Mesenchymal stem cell (in vitro differentiated cells and primary cell): ENCODE measurements around the gene SLC9B1.
"Not testable (repeated sequence)": the region's sequence is repeated elsewhere in the genome, so short reads cannot be mapped to it uniquely, and the experiment has no call there.

Experiments used
- DNase-seq: peaks from one replicate; pipeline ENCODE4 v3.0.0-alpha.2; 2013
- H2AFZ ChIP-seq: one replicate; pipeline ENCODE4 v1.6.1; 2013; ENCODE audit warnings: low read depth, mild to moderate bottlenecking, control low read depth, inconsistent platforms, low read length, moderate library complexity
- H2AK5ac ChIP-seq: 2 replicates; pipeline ENCODE4 v1.6.1; 2013; ENCODE audit warnings: low read length, moderate library complexity, mild to moderate bottlenecking, inconsistent platforms; ENCODE audit not compliant: severe bottlenecking
- H2BK120ac ChIP-seq: one replicate; pipeline ENCODE4 v1.6.1; 2013; ENCODE audit warnings: low read depth, mild to moderate bottlenecking, inconsistent platforms, low read length, moderate library complexity
- H2BK12ac ChIP-seq, 2 experiments: one replicate each; pipeline ENCODE4 v1.6.1; 2013; ENCODE audit warnings: inconsistent platforms in 2 of 2, low read length in 2 of 2, mild to moderate bottlenecking in 2 of 2, moderate library complexity in 2 of 2, control low read depth in 1 of 2
- H2BK15ac ChIP-seq: one replicate; pipeline ENCODE4 v1.6.1; 2013; ENCODE audit warnings: mild to moderate bottlenecking, low read depth, inconsistent platforms; ENCODE audit not compliant: poor library complexity, severe bottlenecking
- H2BK5ac ChIP-seq: 2 replicates; pipeline ENCODE4 v1.6.1; 2013; ENCODE audit warnings: low read depth, mild to moderate bottlenecking, low read length, control low read depth, inconsistent platforms; ENCODE audit not compliant: poor library complexity, severe bottlenecking
- H3K14ac ChIP-seq, 2 experiments: one replicate each; pipeline ENCODE4 v1.6.1; 2013; ENCODE audit warnings: inconsistent platforms in 2 of 2, low read length in 2 of 2, control low read depth in 1 of 2, mild to moderate bottlenecking in 1 of 2, moderate library complexity in 1 of 2
- H3K18ac ChIP-seq, 2 experiments: one replicate each; pipeline ENCODE4 v1.6.1; 2013; ENCODE audit warnings: inconsistent platforms in 2 of 2, low read length in 2 of 2, control low read depth in 1 of 2, low read depth in 1 of 2, mild to moderate bottlenecking in 1 of 2
- H3K23ac ChIP-seq, 2 experiments: one replicate each; pipeline ENCODE4 v1.6.1; 2013; ENCODE audit warnings: inconsistent platforms in 2 of 2, low read length in 2 of 2, mild to moderate bottlenecking in 2 of 2, moderate library complexity in 2 of 2, control low read depth in 1 of 2
- H3K27ac ChIP-seq: 2 replicates; pipeline ENCODE4 v1.5.1; 2013; ENCODE audit warnings: mild to moderate bottlenecking, moderate library complexity, low read length, control low read depth, inconsistent platforms; ENCODE audit not compliant: poor library complexity, severe bottlenecking
- H3K27me3 ChIP-seq, 2 experiments: 2 replicates each; pipeline versions ENCODE4 v1.6.1 to v1.7.0; 2013; ENCODE audit warnings: low read length in 2 of 2, mild to moderate bottlenecking in 2 of 2, moderate library complexity in 2 of 2, control low read depth in 1 of 2, inconsistent platforms in 1 of 2; ENCODE audit not compliant: control insufficient read depth in 1 of 2, insufficient read depth in 1 of 2
- H3K36me3 ChIP-seq, 2 experiments: 2 replicates each; pipeline versions ENCODE4 v1.6.1 to v1.7.0; 2013; ENCODE audit warnings: low read length in 2 of 2, control low read depth in 1 of 2, inconsistent platforms in 1 of 2, low read depth in 1 of 2, mild to moderate bottlenecking in 1 of 2; ENCODE audit not compliant: insufficient read depth in 2 of 2, control insufficient read depth in 1 of 2
- H3K4ac ChIP-seq, 2 experiments: one replicate each; pipeline ENCODE4 v1.6.1; 2013; ENCODE audit warnings: inconsistent platforms in 2 of 2, low read length in 2 of 2, mild to moderate bottlenecking in 2 of 2, moderate library complexity in 2 of 2, control low read depth in 1 of 2, low read depth in 1 of 2
- H3K4me1 ChIP-seq: 2 replicates; pipeline ENCODE4 v1.6.1; 2013; ENCODE audit warnings: low read depth, low read length, control low read depth; ENCODE audit not compliant: control insufficient read depth, insufficient read depth
- H3K4me2 ChIP-seq: 2 replicates; pipeline ENCODE4 v1.6.1; 2013; ENCODE audit warnings: low read length, mild to moderate bottlenecking, inconsistent platforms; ENCODE audit not compliant: poor library complexity, severe bottlenecking
- H3K4me3 ChIP-seq, 2 experiments: 2 replicates each; pipeline versions ENCODE4 v1.5.1 to v1.7.0; 2013; ENCODE audit warnings: low read length in 2 of 2, mild to moderate bottlenecking in 2 of 2, control low read depth in 1 of 2, low read depth in 1 of 2; ENCODE audit not compliant: insufficient read depth in 1 of 2
- H3K79me1 ChIP-seq: replicated peaks from 2 replicates; pipeline ENCODE4 v1.6.1; 2013; ENCODE audit warnings: mild to moderate bottlenecking, control low read depth, low read length, inconsistent platforms; ENCODE audit not compliant: poor library complexity, severe bottlenecking
- H3K9ac ChIP-seq: 2 replicates; pipeline ENCODE4 v1.7.0; 2013; ENCODE audit warnings: mild to moderate bottlenecking, low read length, moderate library complexity
- H3K9me3 ChIP-seq: 2 replicates; pipeline ENCODE4 v1.7.0; 2013; ENCODE audit warnings: mild to moderate bottlenecking, low read length; ENCODE audit not compliant: control insufficient read depth
- H4K8ac ChIP-seq: one replicate; pipeline ENCODE4 v1.6.1; 2013; ENCODE audit warnings: inconsistent platforms, mild to moderate bottlenecking, low read length, moderate library complexity
- H4K91ac ChIP-seq: one replicate; pipeline ENCODE4 v1.6.1; 2013; ENCODE audit warnings: mild to moderate bottlenecking, low read length, inconsistent platforms
- WGBS: methylation state at CpG from one replicate; pipeline ENCODE4 v1.1.7; 2013; ENCODE audit warnings: mixed read lengths; 5-methylcytosine and 5-hydroxymethylcytosine counted together

Gene SLC9B1

GRCh38 chr4:102897610-102898009 lies 121.9 kb downstream of the SLC9B1 start:
- not testable (repeated sequence) for H4K91ac ChIP-seq, H3K36me3 ChIP-seq, H2BK120ac ChIP-seq, H3K79me1 ChIP-seq, H3K4me3 ChIP-seq, H3K4ac ChIP-seq, DNase-seq, H3K27me3 ChIP-seq, H2AK5ac ChIP-seq, H3K14ac ChIP-seq, H4K8ac ChIP-seq, H3K4me1 ChIP-seq, H3K9me3 ChIP-seq, H3K18ac ChIP-seq, H2BK12ac ChIP-seq, H2AFZ ChIP-seq, H3K23ac ChIP-seq, H2BK15ac ChIP-seq, H2BK5ac ChIP-seq, H3K9ac ChIP-seq, H3K4me2 ChIP-seq, H3K27ac ChIP-seq
- WGBS: 86% methylated on average over 3 of the region's 3 CpGs

- H3K23ac ChIP-seq, DNase-seq, H3K79me1 ChIP-seq, H3K9me3 ChIP-seq, H3K9ac ChIP-seq, H2AK5ac ChIP-seq, H3K4me3 ChIP-seq, H3K4me2 ChIP-seq, H3K18ac ChIP-seq, H3K27ac ChIP-seq, H3K27me3 ChIP-seq, H2AFZ ChIP-seq, H3K14ac ChIP-seq, H2BK120ac ChIP-seq, H3K4ac ChIP-seq, H4K91ac ChIP-seq, H2BK5ac ChIP-seq, H3K36me3 ChIP-seq, H2BK12ac ChIP-seq, H2BK15ac ChIP-seq, H4K8ac ChIP-seq, H3K4me1 ChIP-seq: not testable (repeated sequence)
- 97% methylated on average over 5 of the region's 5 CpGs for WGBS
Measured at GRCh38 chr4:102896547-102896946, 123.0 kb downstream of the SLC9B1 start.

- H3K4me3 ChIP-seq, H3K14ac ChIP-seq, H3K4me1 ChIP-seq, H3K79me1 ChIP-seq, H3K27me3 ChIP-seq, H2BK120ac ChIP-seq, H3K9ac ChIP-seq, H3K23ac ChIP-seq, H3K36me3 ChIP-seq, H3K4ac ChIP-seq, H3K9me3 ChIP-seq, H3K27ac ChIP-seq, DNase-seq, H2AK5ac ChIP-seq, H4K91ac ChIP-seq, H2AFZ ChIP-seq, H2BK12ac ChIP-seq, H2BK5ac ChIP-seq, H2BK15ac ChIP-seq, H3K4me2 ChIP-seq, H4K8ac ChIP-seq, H3K18ac ChIP-seq: not testable (repeated sequence)
- 100% methylated on average over 2 of the region's 3 CpGs for WGBS
Measured at GRCh38 chr4:102889866-102890265, 129.6 kb downstream of the SLC9B1 start.

- not testable (repeated sequence) for H3K79me1 ChIP-seq, H2BK120ac ChIP-seq, H3K14ac ChIP-seq, H3K23ac ChIP-seq, H2BK15ac ChIP-seq, H2BK5ac ChIP-seq, H3K4me2 ChIP-seq, H3K9ac ChIP-seq, H3K27me3 ChIP-seq, H3K4ac ChIP-seq, DNase-seq, H3K36me3 ChIP-seq, H3K18ac ChIP-seq, H3K9me3 ChIP-seq, H2AFZ ChIP-seq, H2BK12ac ChIP-seq, H4K8ac ChIP-seq, H3K4me3 ChIP-seq, H2AK5ac ChIP-seq, H4K91ac ChIP-seq, H3K27ac ChIP-seq, H3K4me1 ChIP-seq
- 100% methylated on average over 1 of the region's 2 CpGs for WGBS
Measured at GRCh38 chr4:102888570-102888969, 130.9 kb downstream of the SLC9B1 start.
